KBM-7 (cell line): ENCODE results near the gene HIVEP1.
"Not testable (repeated sequence)": the region's sequence is repeated elsewhere in the genome, so short reads cannot be mapped to it uniquely, and the experiment has no call there.

ENCODE experiments used
- DNase-seq: peaks from one replicate; pipeline ENCODE4 v3.0.0-alpha.2; 2015
- in situ Hi-C: fragments of 300-500 bp; cut with MboI; formaldehyde crosslinking; loops from 2 replicates; pipeline ENCODE4 v1.14.3; 2020; ENCODE audit warnings: low sequenced_read_pairs, low pct_unique_long_range_greater_than_20kb, mixed read lengths

HIVEP1 gene

GRCh38 chr6:12103158-12103557 is 91.0 kb downstream of the HIVEP1 start:
- in situ Hi-C loops, result no loop called here
- no peak for DNase-seq

DNA sequence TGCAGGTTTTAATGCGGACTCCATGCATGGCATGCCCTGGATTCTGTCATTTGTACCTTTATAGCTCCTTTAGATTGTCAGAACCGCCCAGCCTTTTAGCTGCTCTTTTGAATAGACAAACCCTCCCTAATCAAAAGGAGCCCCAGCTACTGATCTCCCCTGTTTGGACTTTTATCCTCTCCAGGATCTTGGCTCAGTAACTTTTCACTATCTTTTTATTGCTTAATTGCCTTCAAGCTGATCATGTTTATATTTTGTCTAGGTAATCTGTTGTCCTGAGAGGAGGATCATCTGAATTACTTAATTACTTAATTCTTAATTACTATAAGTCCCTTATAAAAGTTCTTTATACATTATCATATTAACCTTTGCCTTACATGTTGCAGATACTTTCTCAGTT is 93.2 kb downstream of the HIVEP1 start:
- in situ Hi-C loops, result no loop called here
- no peak for DNase-seq

DNA sequence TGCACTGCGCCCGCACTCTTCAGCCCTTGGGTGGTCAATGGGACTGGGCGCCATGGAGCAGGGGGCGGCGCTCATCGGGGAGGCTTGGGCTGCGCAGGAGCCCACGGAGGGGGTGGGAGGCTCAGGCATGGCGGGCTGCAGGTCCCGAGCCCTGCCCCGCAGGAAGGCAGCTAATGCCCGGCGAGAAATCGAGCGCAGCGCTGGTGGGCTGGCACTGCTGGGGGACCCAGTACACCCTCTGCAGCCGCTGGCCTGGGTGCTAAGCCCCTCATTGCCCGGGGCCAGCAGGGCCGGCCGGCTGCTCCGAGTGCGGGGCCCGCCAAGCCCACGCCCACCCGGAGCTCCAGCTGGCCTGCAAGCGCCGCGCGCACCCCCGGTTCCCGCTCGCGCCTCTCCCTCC is 96.3 kb downstream of the HIVEP1 start:
- DNase-seq, in situ Hi-C loops: not testable (repeated sequence)

GRCh38 chr6:12110523-12111362 is 98.6 kb downstream of the HIVEP1 start:
- DNase-seq, result no peak
- in situ Hi-C loops, result no loop called here

DNA sequence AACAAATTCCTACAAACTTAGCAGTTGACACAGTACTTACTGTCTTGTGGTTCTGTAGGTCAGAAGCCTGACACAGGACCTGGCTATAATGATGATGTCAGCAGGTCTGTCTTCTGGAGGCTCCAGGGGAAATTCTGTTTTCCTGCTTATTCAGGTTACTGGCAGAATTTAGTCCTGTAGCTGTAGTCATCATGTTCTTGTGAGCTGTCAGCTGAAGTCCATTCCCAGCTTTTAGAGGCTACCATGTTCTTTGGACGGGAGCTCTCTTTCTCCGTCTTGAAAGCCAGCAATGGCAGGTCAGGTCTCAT is 99.2 kb downstream of the HIVEP1 start:
- no peak for DNase-seq
- in situ Hi-C loops, result no loop called here

GRCh38 chr6:12112540-12113189 is 100.6 kb downstream of the HIVEP1 start:
- DNase-seq, result no peak
- in situ Hi-C loops, result no loop called here

DNA sequence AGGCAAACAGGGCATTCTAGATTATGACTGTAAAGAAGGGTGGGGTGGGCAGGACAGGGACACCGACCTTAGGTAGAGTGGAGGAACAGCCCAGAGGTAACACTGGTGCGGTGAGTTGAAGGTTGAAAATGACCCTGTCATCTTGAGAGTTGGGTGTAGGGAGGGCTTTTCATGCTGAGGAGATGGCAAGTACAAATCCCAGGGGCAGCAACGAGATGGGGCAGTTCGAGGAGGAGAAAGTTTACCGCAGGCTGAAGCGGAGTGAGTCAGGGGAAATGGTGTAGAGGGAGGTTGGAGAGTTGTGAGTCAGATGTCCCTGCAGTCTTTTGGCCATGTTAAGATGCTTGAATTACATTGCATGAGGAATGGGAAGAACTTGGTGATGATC is 101.1 kb downstream of the HIVEP1 start:
- in situ Hi-C loops, result no loop called here
- DNase-seq, result no peak

DNA sequence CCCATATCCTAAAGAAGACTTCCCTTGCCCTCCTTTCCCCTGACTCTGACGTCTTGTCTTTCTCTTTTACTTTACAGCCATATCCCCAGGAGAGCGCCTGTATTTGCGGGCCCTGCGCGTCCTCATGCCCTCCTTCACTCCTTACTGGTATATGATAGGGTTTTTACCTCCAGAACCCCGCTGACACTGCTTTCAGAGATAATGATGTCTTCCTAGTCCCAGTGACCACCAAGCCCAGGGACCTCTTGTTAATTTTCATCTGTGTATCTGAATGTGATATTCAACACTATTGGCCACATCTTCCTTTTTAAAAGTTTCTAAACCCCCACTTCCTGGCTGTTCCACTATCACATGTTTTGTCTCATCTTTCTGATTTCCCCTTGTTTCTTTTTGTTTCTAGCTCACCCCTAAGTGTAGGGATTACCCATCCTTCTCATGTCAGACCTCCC is 102.0 kb downstream of the HIVEP1 start:
- in situ Hi-C loops, result no loop called here

GRCh38 chr6:12115001-12115400 is 102.9 kb downstream of the HIVEP1 start:
- in situ Hi-C loops, result no loop called here
- no peak for DNase-seq

More for the DNA sequence above, 102.0 kb downstream of the HIVEP1 start:
- DNase-seq, result no peak

DNA sequence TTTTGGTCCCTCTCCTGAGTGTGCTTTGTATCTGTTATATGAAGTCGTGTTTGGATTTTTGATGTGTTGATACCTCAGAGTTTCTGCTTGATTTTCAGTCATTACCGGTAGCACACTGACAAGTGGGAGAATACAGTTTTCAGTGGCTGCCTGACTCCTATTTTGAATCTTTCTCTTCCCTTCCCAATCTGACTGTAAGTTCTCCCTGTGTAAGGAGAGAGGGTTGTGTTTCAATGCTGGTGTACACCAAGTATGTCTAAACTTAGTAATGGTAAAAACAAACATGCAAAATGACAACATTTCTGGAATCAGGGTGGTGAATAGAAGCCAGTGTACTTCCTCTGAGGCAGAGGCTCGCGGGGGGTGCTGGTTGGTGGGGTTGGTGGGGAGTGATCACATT is 103.4 kb downstream of the HIVEP1 start:
- in situ Hi-C loops, result no loop called here
- no peak for DNase-seq

GRCh38 chr6:12116264-12116800 is 104.2 kb downstream of the HIVEP1 start:
- DNase-seq, result no peak
- in situ Hi-C loops, result no loop called here

DNA sequence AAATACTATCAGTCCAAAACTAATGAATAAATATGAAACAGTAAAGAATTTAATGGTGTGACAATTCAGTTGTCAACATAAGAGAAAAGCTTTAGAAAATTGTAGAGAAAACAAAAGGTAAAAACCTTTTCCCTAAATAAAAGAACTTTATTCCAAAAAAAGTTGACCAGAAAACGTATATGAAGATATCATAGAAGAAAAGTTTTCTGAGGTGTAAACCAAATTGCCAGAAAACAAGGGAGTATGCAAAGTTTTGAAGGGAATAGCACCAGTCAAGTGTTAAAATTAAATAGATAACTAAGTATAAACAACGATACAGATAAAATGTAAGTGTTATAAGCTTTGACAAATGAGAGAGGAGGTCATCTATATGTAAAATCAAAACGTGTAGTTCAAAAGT is 104.9 kb downstream of the HIVEP1 start:
- in situ Hi-C loops, result no loop called here

GRCh38 chr6:12118607-12119006 is 106.5 kb downstream of the HIVEP1 start:
- in situ Hi-C loops, result no loop called here
- DNase-seq, result no peak

More for the DNA sequence above, 104.9 kb downstream of the HIVEP1 start:
- no peak for DNase-seq

DNA sequence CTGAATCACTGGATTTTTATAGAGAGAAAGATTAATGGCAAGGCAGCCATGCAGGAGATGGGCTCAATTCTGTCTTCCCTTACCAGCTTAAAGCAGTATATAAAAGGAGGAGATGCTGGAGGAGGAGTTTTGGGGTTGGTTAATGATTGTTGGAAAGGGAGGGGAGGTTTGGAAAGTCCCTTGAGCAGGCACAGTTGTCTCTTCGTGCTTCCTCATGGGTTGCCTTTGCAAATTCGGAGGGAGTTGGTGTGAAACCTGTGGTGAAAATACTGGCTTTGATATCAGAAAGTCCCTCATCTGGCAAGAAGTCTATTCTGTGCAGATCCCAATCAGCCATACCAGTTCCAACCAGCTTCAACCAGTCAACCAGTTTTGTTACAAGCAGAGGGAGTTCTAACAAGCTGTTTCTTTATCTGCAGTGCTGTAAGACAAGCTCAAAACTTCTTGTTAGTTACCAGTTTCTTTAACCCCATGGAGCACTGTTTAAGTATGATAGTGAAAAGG is 107.0 kb downstream of the HIVEP1 start:
- no peak for DNase-seq
- in situ Hi-C loops, result no loop called here

GRCh38 chr6:12125396-12125795 is 113.3 kb downstream of the HIVEP1 start:
- no peak for DNase-seq
- in situ Hi-C loops, result no loop called here

GRCh38 chr6:12126051-12126450 is 113.9 kb downstream of the HIVEP1 start:
- in situ Hi-C loops, result no loop called here
- DNase-seq, result no peak

GRCh38 chr6:12129523-12129922 is 117.4 kb downstream of the HIVEP1 start:
- in situ Hi-C loops, result no loop called here
- DNase-seq, result no peak

DNA sequence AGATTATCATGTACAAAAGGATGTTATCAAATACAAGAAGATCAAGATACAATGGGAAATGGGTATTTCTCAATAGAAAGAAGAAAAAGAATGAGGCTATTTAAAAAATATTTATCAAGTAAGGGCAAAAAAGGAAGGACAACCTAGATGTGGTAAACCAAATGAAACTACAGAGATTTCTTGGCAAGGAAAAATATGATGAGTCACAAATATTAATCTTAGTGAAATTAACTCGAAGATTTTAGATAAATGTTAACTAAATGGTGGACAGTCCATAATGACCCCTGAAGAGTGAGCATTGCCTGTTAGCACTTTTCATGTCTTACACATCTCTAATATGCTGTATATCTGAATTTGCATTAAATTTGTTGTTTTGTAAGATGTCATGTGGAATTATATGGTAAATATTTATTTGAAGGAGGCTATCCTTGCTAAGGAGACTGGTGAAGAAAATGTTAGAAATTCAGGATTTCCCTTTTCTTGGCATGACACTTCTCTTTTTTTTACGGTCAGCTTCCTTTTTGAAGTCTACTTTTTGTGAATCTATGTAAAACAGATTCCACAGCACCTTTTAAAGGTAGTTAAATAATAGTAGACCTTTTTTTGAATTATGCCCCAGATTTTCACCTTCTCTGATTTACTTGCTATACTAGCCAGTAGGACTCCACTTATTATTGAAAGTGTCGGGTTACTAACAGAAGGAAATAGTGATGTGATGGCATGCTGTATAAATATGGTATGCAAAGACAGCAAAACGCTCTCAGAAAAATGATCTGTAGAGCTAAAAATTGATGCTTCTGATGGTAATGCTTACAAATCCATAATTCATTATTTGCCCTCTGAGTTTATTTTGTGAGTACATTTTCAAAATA is 120.5 kb downstream of the HIVEP1 start:
- DNase-seq, result peak; percentile 15
- in situ Hi-C loops, result no loop called here

DNA sequence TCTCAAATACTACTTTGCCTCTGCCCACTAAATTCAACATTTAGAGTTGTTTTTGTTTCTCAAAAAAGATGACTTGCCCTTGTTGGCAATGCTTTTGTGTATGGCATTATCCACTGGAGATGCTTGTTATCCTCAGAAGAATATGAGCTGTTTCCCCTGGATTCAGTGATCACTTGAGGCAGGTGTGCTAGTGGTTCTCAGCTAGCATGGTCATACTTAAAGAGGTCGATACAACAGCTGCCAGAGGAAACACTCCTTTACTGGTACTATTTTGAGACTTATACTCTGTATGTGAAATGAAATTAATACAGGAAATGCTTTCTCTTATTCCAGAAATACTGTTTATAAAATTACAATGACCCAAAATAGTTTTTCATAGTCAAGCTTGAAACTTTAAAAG is 122.5 kb downstream of the HIVEP1 start:
- no peak for DNase-seq
- in situ Hi-C loops, result no loop called here
